HG03103 (cell line): ENCODE data around the gene STXBP1.

Experiments
- ATAC-seq: cut with Tn5 transposase; IDR thresholded peaks from one replicate; pipeline ENCODE4 v1.9.1; 2021; ENCODE audit warnings: low read depth; ENCODE audit not compliant: unreplicated experiment

STXBP1 gene

GRCh38 chr9:127650518-127650917 lies 38.4 kb downstream of the STXBP1 start:
- no peak for ATAC-seq

GRCh38 chr9:127651697-127652610 lies 39.9 kb downstream of the STXBP1 start:
- ATAC-seq: no peak

GRCh38 chr9:127652733-127653132 lies 40.7 kb downstream of the STXBP1 start:
- ATAC-seq: no peak

- no peak for ATAC-seq
These were observed 42.5 kb downstream of the STXBP1 start for GRCh38 chr9:127654619-127655018.

GRCh38 chr9:127658428-127658827 lies 46.4 kb downstream of the STXBP1 start:
- ATAC-seq: no peak

GRCh38 chr9:127660886-127661741 lies 49.0 kb downstream of the STXBP1 start:
- no peak for ATAC-seq

- no peak for ATAC-seq
These were observed 50.5 kb downstream of the STXBP1 start for GRCh38 chr9:127662617-127663016.

- ATAC-seq: no peak
These were observed 52.2 kb downstream of the STXBP1 start for GRCh38 chr9:127664324-127664677.

GRCh38 chr9:127664678-127665507 lies 52.8 kb downstream of the STXBP1 start:
- ATAC-seq: no peak

GRCh38 chr9:127667127-127667844 lies 55.2 kb downstream of the STXBP1 start:
- ATAC-seq: no peak

GRCh38 chr9:127667906-127668305 lies 55.8 kb downstream of the STXBP1 start:
- no peak for ATAC-seq

- ATAC-seq: no peak
These were observed 61.2 kb downstream of the STXBP1 start for GRCh38 chr9:127673234-127673633.

- no peak for ATAC-seq
These were observed 64.6 kb downstream of the STXBP1 start for GRCh38 chr9:127676638-127677037.

GRCh38 chr9:127679506-127679905 lies 67.4 kb downstream of the STXBP1 start:
- ATAC-seq: no peak

GRCh38 chr9:127680226-127680625 lies 68.1 kb downstream of the STXBP1 start:
- no peak for ATAC-seq

GRCh38 chr9:127680846-127681245 lies 68.8 kb downstream of the STXBP1 start:
- no peak for ATAC-seq

GRCh38 chr9:127682351-127683136 lies 70.5 kb downstream of the STXBP1 start:
- ATAC-seq: no peak

GRCh38 chr9:127683723-127684122 lies 71.6 kb downstream of the STXBP1 start:
- ATAC-seq: no peak

- no peak for ATAC-seq
These were observed 72.5 kb downstream of the STXBP1 start for GRCh38 chr9:127684576-127684975.
